H1 (cell line): ENCODE data around the gene TAF4. TPM values are rescaled to one million over a fixed set of nuclear protein-coding genes. Genes with fewer than 3 reads are reported as not detected.

ENCODE experiments used
- CTCF ChIA-PET: fragments of 300-600 bp; sonication (Branson Sonifier 250); formaldehyde crosslinking; loops from one replicate; lab custom pipeline; 2021; ENCODE audit not compliant: partially characterized antibody; lab: Charles Lee
- POLR2A ChIA-PET: fragments of 300-600 bp; sonication (Branson Sonifier 250); formaldehyde crosslinking; loops from one replicate; lab custom pipeline; 2021; ENCODE audit warnings: inconsistent platforms; ENCODE audit not compliant: partially characterized antibody; lab: Charles Lee
- DNase-seq, 2 experiments: peaks; one replicate each; pipeline versions ENCODE4 v3.0.0 to v3.0.0-alpha.2; 2010 to 2022; ENCODE audit warnings: low spot score in 2 of 2, low read depth in 1 of 2, mixed read lengths in 1 of 2
- FAIRE-seq: peaks from 2 replicates; lab custom pipeline; 2011; peaks lifted over from hg19 to GRCh38; lab: Jason Lieb, UNC
- H2AFZ ChIP-seq: 2 replicates; pipeline ENCODE4 v1.8.1; 2012; ENCODE audit warnings: low read length, inconsistent platforms
- H2AK5ac ChIP-seq: 2 replicates; pipeline ENCODE4 v1.6.1; 2013; ENCODE audit warnings: low read depth, low read length
- H2BK120ac ChIP-seq: replicated peaks from 2 replicates; pipeline ENCODE3; 2013; ENCODE audit warnings: low read depth, low read length, inconsistent platforms
- H2BK12ac ChIP-seq: 2 replicates; pipeline ENCODE4 v1.6.1; 2013; ENCODE audit warnings: low read depth, low read length
- H2BK15ac ChIP-seq: 2 replicates; pipeline ENCODE4 v1.6.1; 2013; ENCODE audit warnings: low read length
- H2BK20ac ChIP-seq: 2 replicates; pipeline ENCODE4 v1.6.1; 2013; ENCODE audit warnings: low read length
- H2BK5ac ChIP-seq: 2 replicates; pipeline ENCODE4 v1.6.1; 2013; ENCODE audit warnings: low read depth, low read length
- H3K14ac ChIP-seq: 2 replicates; pipeline ENCODE4 v1.6.1; 2013; ENCODE audit warnings: inconsistent platforms; ENCODE audit not compliant: insufficient read length
- H3K18ac ChIP-seq: 2 replicates; pipeline ENCODE4 v1.6.1; 2013; ENCODE audit warnings: low read length; ENCODE audit errors: extremely low read depth
- H3K23ac ChIP-seq: 2 replicates; pipeline ENCODE4 v1.6.1; 2013; ENCODE audit warnings: inconsistent platforms; ENCODE audit not compliant: insufficient read length
- H3K23me2 ChIP-seq: 2 replicates; pipeline ENCODE4 v1.6.1; 2013; ENCODE audit warnings: low read depth, low read length
- H3K27ac ChIP-seq: 2 replicates; pipeline ENCODE4 v1.6.1; 2011; ENCODE audit warnings: low read depth, low read length, inconsistent platforms
- H3K27me3 ChIP-seq, 4 experiments: replicated peaks in 1 of 4; 1 replicate in 1 of 4; 2 replicates in 3 of 4; pipeline versions ENCODE4 v1.6.1 to v1.8.1; 2011 to 2013; ENCODE audit warnings: low read length in 3 of 4, mild to moderate bottlenecking in 3 of 4, inconsistent platforms in 2 of 4, mixed read lengths in 2 of 4, moderate library complexity in 1 of 4; ENCODE audit not compliant: control insufficient read depth in 3 of 4, insufficient read depth in 3 of 4; ENCODE audit errors: extremely low read depth in 1 of 4
- H3K36me3 ChIP-seq, 4 experiments: 2 replicates each; pipeline versions ENCODE4 v1.6.1 to v1.8.1; 2011 to 2013; ENCODE audit warnings: mild to moderate bottlenecking in 4 of 4, low read length in 3 of 4, moderate library complexity in 2 of 4, control low read depth in 1 of 4, inconsistent platforms in 1 of 4; ENCODE audit not compliant: insufficient read depth in 4 of 4, control insufficient read depth in 2 of 4
- H3K4ac ChIP-seq: replicated peaks from 2 replicates; pipeline ENCODE3; 2013; ENCODE audit warnings: low read length, low read depth, mixed read lengths, inconsistent platforms; ENCODE audit not compliant: insufficient read length
- H3K4me1 ChIP-seq, 4 experiments: replicated peaks in 1 of 4; 1 replicate in 1 of 4; 2 replicates in 3 of 4; pipeline versions ENCODE4 v1.6.1 to v1.8.1; 2011 to 2013; ENCODE audit warnings: low read length in 3 of 4, inconsistent platforms in 2 of 4, mixed read lengths in 1 of 4; ENCODE audit not compliant: insufficient read depth in 4 of 4, control insufficient read depth in 3 of 4
- H3K4me2 ChIP-seq, 2 experiments: 2 replicates each; pipeline versions ENCODE4 v1.6.1 to v1.8.1; 2011 to 2013; ENCODE audit warnings: low read depth in 2 of 2, low read length in 2 of 2, control low read depth in 1 of 2, inconsistent platforms in 1 of 2, mild to moderate bottlenecking in 1 of 2; ENCODE audit not compliant: insufficient read depth in 1 of 2
- H3K4me3 ChIP-seq, 4 experiments: fragments of 200-600, 300-600 bp in 1 of 4; sonication (generic), shearing (Covaris generic), sonication (Bioruptor Twin) in 1 of 4; 2 replicates each; pipeline versions ENCODE4 v1.5.1 to v1.8.1; 2011 to 2016; ENCODE audit warnings: low read length in 4 of 4, low read depth in 3 of 4, control low read depth in 2 of 4, inconsistent platforms in 2 of 4, mild to moderate bottlenecking in 2 of 4, mixed read lengths in 1 of 4, moderate library complexity in 1 of 4; ENCODE audit not compliant: insufficient read depth in 2 of 4; ENCODE audit errors: extremely low read depth in 1 of 4
- H3K56ac ChIP-seq: replicated peaks from 2 replicates; pipeline ENCODE3; 2013; ENCODE audit warnings: low read depth, mild to moderate bottlenecking, mixed read lengths, low read length, inconsistent platforms; ENCODE audit not compliant: insufficient read length
- H3K79me1 ChIP-seq: 2 replicates; pipeline ENCODE4 v1.6.1; 2013; ENCODE audit warnings: low read depth, low read length, control low read depth
- H3K79me2 ChIP-seq, 2 experiments: 2 replicates each; pipeline versions ENCODE4 v1.6.1 to v1.8.1; 2012 to 2013; ENCODE audit warnings: low read length in 2 of 2, mild to moderate bottlenecking in 2 of 2, inconsistent platforms in 1 of 2; ENCODE audit not compliant: insufficient read depth in 2 of 2, control insufficient read depth in 1 of 2
- H3K9ac ChIP-seq, 4 experiments: replicated peaks in 1 of 4; 1 replicate in 1 of 4; 2 replicates in 3 of 4; pipeline versions ENCODE4 v1.6.1 to v1.8.1; 2011 to 2013; ENCODE audit warnings: low read depth in 3 of 4, low read length in 3 of 4, control low read depth in 2 of 4, mild to moderate bottlenecking in 2 of 4, moderate library complexity in 2 of 4, inconsistent platforms in 1 of 4; ENCODE audit errors: extremely low read depth in 1 of 4
- H3K9me3 ChIP-seq, 2 experiments: 2 replicates each; pipeline versions ENCODE4 v1.6.1 to v1.8.1; 2012 to 2013; ENCODE audit warnings: mild to moderate bottlenecking in 2 of 2, moderate library complexity in 2 of 2, control low read depth in 1 of 2, inconsistent platforms in 1 of 2, low read depth in 1 of 2, low read length in 1 of 2, mixed read lengths in 1 of 2; ENCODE audit not compliant: insufficient read depth in 2 of 2
- H4K20me1 ChIP-seq, 2 experiments: replicated peaks in 1 of 2; 2 replicates each; pipeline versions ENCODE3 to v1.8.1; 2011 to 2013; ENCODE audit warnings: inconsistent platforms in 2 of 2, low read length in 2 of 2, mild to moderate bottlenecking in 1 of 2; ENCODE audit not compliant: insufficient read depth in 2 of 2, control insufficient read depth in 1 of 2
- H4K5ac ChIP-seq: 2 replicates; pipeline ENCODE4 v1.6.1; 2013; ENCODE audit warnings: low read length, low read depth, mixed read lengths, inconsistent platforms; ENCODE audit not compliant: insufficient read length
- H4K8ac ChIP-seq: 2 replicates; pipeline ENCODE4 v1.8.0; 2013; ENCODE audit warnings: mild to moderate bottlenecking, moderate library complexity, low read length, inconsistent platforms; ENCODE audit not compliant: insufficient read depth; ENCODE audit errors: extremely low read depth
- H4K91ac ChIP-seq: replicated peaks from 2 replicates; pipeline ENCODE3; 2013; ENCODE audit warnings: low read length, mixed read lengths, inconsistent platforms; ENCODE audit not compliant: insufficient read length
- WGBS, 2 experiments: shearing (Covaris generic) in 1 of 2; methylation state at CpG; one replicate each; pipeline versions ENCODE4 v1.1.6 to v1.1.7; 2013 to 2015; ENCODE audit warnings: low lambda C conversion rate in 2 of 2, mixed read lengths in 2 of 2, inconsistent platforms in 1 of 2, low coverage in 1 of 2, missing lambda C conversion rate in 1 of 2; ENCODE audit not compliant: insufficient replicate concordance in 2 of 2, insufficient coverage in 1 of 2, insufficient read length in 1 of 2; ENCODE audit errors: extremely low coverage in 1 of 2, missing lambda C conversion rate in 1 of 2; 5-methylcytosine and 5-hydroxymethylcytosine counted together
- polyA plus RNA-seq, 7 experiments: library from polyadenylated mRNA; depleted of rRNA in 3 of 7; stranded (reverse) in 5 of 7; unstranded in 2 of 7; fragments of >200 nt in 5 of 7; fragments of 200-250 nt in 2 of 7; gene quantifications; 1 replicate in 5 of 7; 2 replicates in 1 of 7; 4 replicates in 1 of 7; pipeline versions ENCODE4 v1.2.1 to v1.2.3, GENCODE V29; 2011 to 2013; ENCODE audit warnings: missing spikeins in 2 of 7, mixed read lengths in 2 of 7
- total RNA-seq: library from RNA; stranded (reverse); fragmentation: NEBNext Ultra II Directional; extraction: Animal tissue kit (Norgen Biotek cat#: 25700); gene quantifications from 2 replicates; pipeline ENCODE4 v1.2.1, GENCODE V29; 2021

Gene TAF4
- total and polyA plus RNA-seq, 2 of the 8 experiments (the other 6 are each of a cell fraction or from before 2014, with no cell fraction given), result 16.0 to 30.1 TPM

GRCh38 chr20:61978491-61978890 lies 87.2 kb downstream of the TAF4 start:
- WGBS, 2 experiments, result 93% methylated on average over 3 of the region's 20 CpGs; no CpG with 5 or more reads in 1 of the 2 experiments
- Histone ChIP-seq H3K79me1 (peaks cover 3% of the 10 kb centered on the region; the same call in 1 of the 2 replicates), H3K4me1 (no peaks in the 10 kb centered on the region; a peak in 1 of 7 replicates), H3K4ac (no peak overlapping the region), H2BK120ac (no peak overlapping the region), H4K91ac (no peak overlapping the region), H2BK20ac (no peak overlapping the region), H2BK5ac (no peak overlapping the region), H3K36me3 (peaks cover 0 to 5% (median 2%) of the 10 kb centered on the region in 4 experiments; a peak in 2 of 8 replicates), H3K56ac (no peak overlapping the region), H3K23ac (no peak overlapping the region), H3K27me3 (no peaks in the 10 kb centered on the region), H3K4me3 (no peak overlapping the region), H2BK15ac (no peak overlapping the region), H4K20me1 (peaks cover 5 to 6% of the 10 kb centered on the region in 2 experiments), H4K8ac (no peak overlapping the region), H3K79me2 (no peaks in the 10 kb centered on the region), H2AK5ac (no peak overlapping the region), H3K4me2 (no peak overlapping the region), H3K9me3 (no peaks in the 10 kb centered on the region), H4K5ac (no peak overlapping the region), H2BK12ac (no peak overlapping the region), H3K27ac (no peak overlapping the region), H2AFZ (no peak overlapping the region), H3K14ac (no peak overlapping the region), H3K18ac (no peak overlapping the region), H3K23me2 (peaks cover 8% of the 10 kb centered on the region; the same call in 1 of the 2 replicates), H3K9ac (no peak overlapping the region)
- ChIA-PET CTCF (no interaction called here), POLR2A (interaction anchor here (0.7 kb wide), 1 partner anchor 143 kb away, joined by 4 read pairs; no protein-coding TSS in a partner anchor)
- DNase-seq (no peak), FAIRE-seq (no peak)
